K562 (cell line): Measurements from ENCODE around the gene ERF. TPM values are rescaled to one million over a fixed set of nuclear protein-coding genes. Genes with fewer than 3 reads are reported as not detected.

Experiments
- CEBPB ChIP-seq: fragments of 450-650 bp; IDR thresholded peaks from 2 replicates; pipeline ENCODE4 v1.6.1; 2016; ENCODE audit warnings: missing genetic modification characterization, missing compliant biosample characterization
- CREM ChIP-seq: IDR thresholded peaks from 2 replicates; pipeline ENCODE4 v1.6.1; 2014; ENCODE audit warnings: antibody characterized with exemption, low read depth
- E2F6 ChIP-seq, 2 experiments: IDR thresholded peaks; 2 replicates each; pipeline ENCODE4 v1.6.1; 2011; ENCODE audit warnings: borderline replicate concordance in 1 of 2, control low read depth in 1 of 2, low read depth in 1 of 2, low read length in 1 of 2, mild to moderate bottlenecking in 1 of 2, mixed read lengths in 1 of 2, moderate library complexity in 1 of 2; ENCODE audit not compliant: insufficient read depth in 1 of 2, insufficient read length in 1 of 2, poor library complexity in 1 of 2, severe bottlenecking in 1 of 2; ENCODE audit errors: extremely low read depth in 1 of 2
- ETS1 ChIP-seq: conservative IDR thresholded peaks from 2 replicates; pipeline ENCODE4 v1.6.1; 2011; ENCODE audit warnings: low read depth, mild to moderate bottlenecking, low read length; ENCODE audit not compliant: control insufficient read depth
- EWSR1 ChIP-seq: fragments of 450-650 bp; IDR thresholded peaks from 2 replicates; pipeline ENCODE4 v1.6.1; 2018; ENCODE audit warnings: borderline replicate concordance, mild to moderate bottlenecking, low read depth, moderate library complexity; ENCODE audit not compliant: partially characterized antibody
- FOXA3 ChIP-seq, 2 experiments: fragments of 450-650 bp in 1 of 2; sonication (generic) in 1 of 2; formaldehyde crosslinking; IDR thresholded peaks in 1 of 2; conservative IDR thresholded peaks in 1 of 2; 2 replicates each; pipeline versions ENCODE4 v1.4.0 to v1.8.0; 2020 to 2022; ENCODE audit warnings: mild to moderate bottlenecking in 2 of 2, missing genetic modification reagents in 1 of 2
- HEY1 ChIP-seq: fragments of 250-450 bp; sonication (Bioruptor Pico); IDR thresholded peaks from 2 replicates; pipeline ENCODE4 v1.5.0; 2020; ENCODE audit warnings: mild to moderate bottlenecking, moderate library complexity, borderline replicate concordance
- JUND ChIP-seq, 2 experiments: IDR thresholded peaks; 2 replicates in 1 of 2; 3 replicates in 1 of 2; pipeline ENCODE4 v1.6.1; 2011; ENCODE audit warnings: borderline replicate concordance in 2 of 2, low read depth in 2 of 2, low read length in 2 of 2, improper control_type of control experiment in 1 of 2, missing biosample characterization in 1 of 2, missing genetic modification characterization in 1 of 2, missing genetic modification reagents in 1 of 2
- POLR2G ChIP-seq: fragments of 200-400 bp; formaldehyde crosslinking; IDR thresholded peaks from 2 replicates; pipeline ENCODE4 v1.6.1; 2017; ENCODE audit warnings: low read depth, mild to moderate bottlenecking, antibody characterized with exemption, low read length, moderate library complexity
- PURB ChIP-seq: sonication (generic); formaldehyde crosslinking; IDR thresholded peaks from 2 replicates; pipeline ENCODE4 v1.9.0; 2021; ENCODE audit warnings: low read depth, mild to moderate bottlenecking, missing genetic modification reagents
- TCF3 ChIP-seq: sonication (generic); formaldehyde crosslinking; IDR thresholded peaks from 2 replicates; pipeline ENCODE4 v1.4.0; 2020; ENCODE audit warnings: mild to moderate bottlenecking, missing genetic modification reagents
- YY1 ChIP-seq, 3 experiments: IDR thresholded peaks; 2 replicates each; pipeline ENCODE4 v1.6.1; 2011; ENCODE audit warnings: low read length in 2 of 3, mild to moderate bottlenecking in 2 of 3, moderate library complexity in 2 of 3, borderline replicate concordance in 1 of 3, control low read depth in 1 of 3, low read depth in 1 of 3; ENCODE audit not compliant: insufficient read depth in 3 of 3, insufficient replicate concordance in 2 of 3, control insufficient read depth in 1 of 3, insufficient read length in 1 of 3; ENCODE audit errors: extremely low read depth in 1 of 3
- ZNF586 ChIP-seq: fragments of 450-650 bp; formaldehyde crosslinking; conservative IDR thresholded peaks from 2 replicates; pipeline ENCODE4 v1.4.0; 2020; ENCODE audit warnings: mild to moderate bottlenecking, moderate library complexity
- ZNF592 ChIP-seq: fragments of 450-650 bp; IDR thresholded peaks from 2 replicates; pipeline ENCODE4 v1.6.1; 2017; ENCODE audit warnings: antibody characterized with exemption, mild to moderate bottlenecking
- polyA plus RNA-seq, 8 experiments: library from polyadenylated mRNA; depleted of rRNA in 4 of 8; stranded (reverse) in 5 of 8; unstranded in 3 of 8; fragments of >200 nt; fragmentation: Nextera tagmentation in 2 of 8; fragmentation: Illumina TruSeq in 1 of 8; extraction: Ambion mirVana in 2 of 8; extraction: Trizol in 1 of 8; gene quantifications; 2 replicates each; pipeline versions ENCODE4 v1.2.1 to v1.2.3, GENCODE V29; 2011 to 2014; ENCODE audit warnings: inconsistent platforms in 1 of 8, missing spikeins in 1 of 8
- total RNA-seq, 7 experiments: library from RNA; depleted of rRNA in 6 of 7; stranded (reverse); fragments of >200 nt in 6 of 7; fragmentation: Illumina TruSeq in 2 of 7; extraction: Trizol in 2 of 7; gene quantifications; 2 replicates each; pipeline versions ENCODE4 v1.2.1 to v1.2.3, GENCODE V29; 2011 to 2021; ENCODE audit warnings: low replicate concordance in 1 of 7

Gene ERF
- total and polyA plus RNA-seq, 9 of the 15 experiments (the other 6 are each of a cell fraction or from before 2014, with no cell fraction given), result 0.03 to 75.4 (median 27.0) TPM

- TF ChIP-seq PURB (no peak), FOXA3 (CRISPR knock-in tag; conservative IDR thresholded peaks at IDR 0.05 in 1 of 2, IDR thresholded peaks at IDR 0.05 in 1 of 2) (no peak), CEBPB (no peak), ETS1 (0 out of 2 replicates have a peak, but pooled peaks have one; percentile 25), YY1 (IDR thresholded peaks at IDR 0.05; ENCODE audit: borderline replicate concordance in 1 of 3, control insufficient read depth in 1 of 3, extremely low read depth in 1 of 3, insufficient read depth in 3 of 3, insufficient read length in 1 of 3, insufficient replicate concordance in 2 of 3, low read depth in 1 of 3, low read length in 2 of 3) (peak in 1 of 3 experiments; percentile 30), POLR2G (no peak), ZNF586 (CRISPR knock-in tag) (no peak), TCF3 (peak; percentile 27; the same call in 1 of the 2 replicates), ZNF592 (no peak), JUND (IDR thresholded peaks at IDR 0.05; ENCODE audit: borderline replicate concordance, low read depth, low read length) (no peak), JUND (tag; IDR thresholded peaks at IDR 0.05; ENCODE audit: borderline replicate concordance, low read depth, low read length) (0 out of 3 replicates have a peak, but pooled peaks have one; percentile 20), CREM (peak; percentile 52; the same call in 1 of the 2 replicates), E2F6 (IDR thresholded peaks at IDR 0.05; ENCODE audit: borderline replicate concordance in 1 of 2, extremely low read depth in 1 of 2, insufficient read depth in 1 of 2, insufficient read length in 1 of 2, low read depth in 1 of 2, low read length in 1 of 2, poor library complexity in 1 of 2, severe bottlenecking in 1 of 2) (peak in 1 of 2 experiments; percentile 63), HEY1 (no peak), EWSR1 (no peak)
These were observed 46.8 kb upstream of the ERF start, which contains the start of gene PRR19 (continued) for GRCh38 chr19:42301646-42302203.
